Measurements from ENCODE around the gene CDH26. TPM values are rescaled to one million over a fixed set of nuclear protein-coding genes. Genes with fewer than 3 reads are reported as not detected.

The CDH26 gene
- total and polyA plus RNA-seq, 10 of the 15 experiments (the other 5 are each of a cell fraction or from before 2014, with no cell fraction given), result 0.03 to 0.19 (median 0.08) TPM; not detected in 4

DNA sequence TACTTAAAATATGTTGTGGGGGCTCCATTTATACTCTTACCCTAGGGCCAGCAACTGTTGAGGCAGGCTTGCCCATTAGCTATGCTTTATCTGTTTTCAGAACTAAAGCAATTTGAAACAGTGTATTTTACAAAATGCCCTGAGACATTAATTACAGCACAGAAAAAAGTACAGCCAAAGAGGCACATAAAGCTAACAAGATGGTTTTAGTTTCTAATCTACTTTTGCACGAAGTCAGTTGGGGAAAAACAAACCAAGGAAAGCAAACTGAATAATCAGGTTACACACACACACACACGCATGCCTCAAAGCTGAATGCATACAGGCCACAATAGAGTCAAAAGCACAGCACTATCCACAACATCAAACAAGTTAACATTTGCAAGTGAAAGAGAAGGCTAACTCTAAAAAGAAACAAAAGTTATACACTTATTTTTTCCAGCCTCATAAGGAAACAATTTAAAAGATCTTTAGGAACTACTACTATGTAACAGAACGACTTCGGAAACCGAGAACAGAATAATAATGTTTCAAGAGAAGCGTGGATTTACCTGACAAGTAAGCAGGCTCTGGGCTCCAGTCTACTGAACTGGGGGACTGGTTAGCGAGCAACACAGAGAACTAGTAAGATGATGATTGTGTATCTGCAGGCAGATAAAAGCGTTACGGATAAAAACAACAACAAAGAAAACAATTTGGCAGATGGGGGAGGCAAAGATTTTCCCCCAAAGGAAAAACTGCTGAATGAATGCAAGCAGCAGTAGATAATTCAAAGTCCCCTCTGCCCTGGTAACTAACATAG is 26.5 kb upstream of the CDH26 start:
- TF ChIP-seq ASH2L (IDR thresholded peaks at IDR 0.05; ENCODE audit: borderline replicate concordance, low read depth), result no peak
- TF ChIP-seq IRF4 (IDR thresholded peaks at IDR 0.05; ENCODE audit: low read depth, low read length), result no peak
- TF ChIP-seq HDAC6 (IDR thresholded peaks at IDR 0.05; ENCODE audit: unreplicated experiment), result no peak
- TF ChIP-seq POLR2AphosphoS5 (IDR thresholded peaks at IDR 0.05; ENCODE audit: low read length), result no peak
- Histone ChIP-seq H2AFZ (ENCODE audit: control insufficient read depth, low read depth, low read length) (no peak overlapping the region), H3K9me3 (replicated peaks; ENCODE audit: control insufficient read depth, insufficient read depth, low read length) (no peaks in the 10 kb centered on the region), H3K4me3 (no peak overlapping the region), H3K36me3 (ENCODE audit: control insufficient read depth in 2 of 2, insufficient read depth in 2 of 2, low read length in 1 of 2) (no peaks in the 10 kb centered on the region), H3K4me1 (ENCODE audit: control insufficient read depth, insufficient read depth, low read length) (no peaks in the 10 kb centered on the region; the same call in 1 of the 2 replicates), H4K20me1 (ENCODE audit: control insufficient read depth, insufficient read depth) (no peaks in the 10 kb centered on the region), H3K79me2 (ENCODE audit: control insufficient read depth, insufficient read depth, low read length) (no peaks in the 10 kb centered on the region), H3K27ac (ENCODE audit: control insufficient read depth, insufficient read depth) (no peak overlapping the region), H3K27me3 (replicated peaks in 1 of 2; ENCODE audit: control insufficient read depth in 2 of 2, insufficient read depth in 2 of 2, low read length in 1 of 2) (no peaks in the 10 kb centered on the region; a peak in 1 of 4 replicates), H3K9ac (ENCODE audit: control insufficient read depth, insufficient read depth, low read length) (no peak overlapping the region), H3K4me2 (ENCODE audit: control insufficient read depth, insufficient read depth) (no peak overlapping the region)
- ATAC-seq (no peak), DNase-seq (ENCODE audit: low read depth, low spot score) (no peak), FAIRE-seq (no peak)
- no TSS peak for BruUV-seq (replicated peaks)
- intact Hi-C loops (cut with micrococcal nuclease; ENCODE audit: unreplicated experiment), result no loop called here
- SMC1A ChIA-PET (ENCODE audit: uncharacterized antibody, unreplicated experiment), result no interaction called here
- WGBS (ENCODE audit: insufficient coverage, insufficient replicate concordance, low lambda C conversion rate, missing lambda C conversion rate), result 78% methylated on average over 9 of the region's 9 CpGs
- RAD21 ChIA-PET (ENCODE audit: unreplicated experiment), result no interaction called here
- CTCF ChIA-PET, result interaction anchor here (1.0 to 1.1 kb wide), 2 partner anchors 8 to 331 kb away, joined by 3 to 4 read pairs; partner anchors contain the start of genes FAM217B and PPP1R3D
- in situ Hi-C loops (cut with MboI), result no loop called here
- POLR2A ChIA-PET, result no interaction called here

DNA sequence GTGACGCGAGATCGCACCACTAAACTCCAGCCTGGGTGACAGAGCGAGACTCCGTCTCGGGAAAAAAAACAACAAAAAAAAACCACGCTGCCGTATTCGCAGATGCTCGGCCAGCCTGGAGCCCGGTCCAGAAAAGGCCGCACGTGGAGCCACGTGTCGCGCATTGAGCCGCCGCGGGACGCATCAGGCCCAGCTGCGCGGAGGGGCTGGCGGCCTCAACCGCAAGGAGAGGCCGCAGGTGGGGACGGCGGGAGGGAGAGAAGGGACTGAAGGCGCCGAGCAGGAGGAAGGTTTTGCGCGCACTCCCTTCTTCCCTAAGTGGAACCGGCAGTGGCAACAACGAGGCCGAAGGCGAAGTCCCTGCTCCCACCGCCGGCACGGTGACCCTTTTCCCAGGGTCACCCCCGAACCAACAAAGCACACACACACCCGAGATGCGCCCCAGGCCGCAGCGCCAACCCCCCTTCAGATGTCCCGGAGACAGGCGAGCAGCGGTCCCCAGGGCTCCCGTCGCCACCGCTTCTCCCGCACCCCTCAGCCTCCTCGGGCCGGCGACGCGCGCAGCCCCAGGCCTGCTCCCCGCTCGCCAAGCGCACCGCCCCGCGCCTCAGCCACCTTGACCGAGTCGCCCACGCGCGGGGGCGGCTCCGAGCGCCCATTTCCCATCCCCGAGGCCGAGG is 25.5 kb upstream of the CDH26 start:
- Histone ChIP-seq H3K36me3 (ENCODE audit: control insufficient read depth in 2 of 2, insufficient read depth in 2 of 2, low read length in 1 of 2) (no peaks in the 10 kb centered on the region), H3K4me3 (no peak overlapping the region), H3K27ac (ENCODE audit: control insufficient read depth, insufficient read depth) (no peak overlapping the region), H3K4me2 (ENCODE audit: control insufficient read depth, insufficient read depth) (no peak overlapping the region), H2AFZ (ENCODE audit: control insufficient read depth, low read depth, low read length) (no peak overlapping the region), H3K79me2 (ENCODE audit: control insufficient read depth, insufficient read depth, low read length) (no peaks in the 10 kb centered on the region), H3K27me3 (replicated peaks in 1 of 2; ENCODE audit: control insufficient read depth in 2 of 2, insufficient read depth in 2 of 2, low read length in 1 of 2) (no peaks in the 10 kb centered on the region; a peak in 1 of 4 replicates), H3K4me1 (ENCODE audit: control insufficient read depth, insufficient read depth, low read length) (no peaks in the 10 kb centered on the region; the same call in 1 of the 2 replicates), H4K20me1 (ENCODE audit: control insufficient read depth, insufficient read depth) (no peaks in the 10 kb centered on the region), H3K9ac (ENCODE audit: control insufficient read depth, insufficient read depth, low read length) (no peak overlapping the region), H3K9me3 (replicated peaks; ENCODE audit: control insufficient read depth, insufficient read depth, low read length) (no peaks in the 10 kb centered on the region)
- RAD21 ChIA-PET (ENCODE audit: unreplicated experiment), result no interaction called here
- SMC1A ChIA-PET (ENCODE audit: uncharacterized antibody, unreplicated experiment), result no interaction called here
- ATAC-seq, result no peak
- BruUV-seq (replicated peaks), result no TSS peak
- no peak for DNase-seq (ENCODE audit: low read depth, low spot score)
- CTCF ChIA-PET, result interaction anchor here (9.5 kb wide), 1 partner anchor 17 kb away, joined by 173 read pairs; no protein-coding TSS in a partner anchor
- intact Hi-C loops (cut with micrococcal nuclease; ENCODE audit: unreplicated experiment) (no loop called here), in situ Hi-C loops (cut with MboI) (no loop called here)
- 0 out of 2 replicates have a peak, but pooled peaks have one; percentile 46 for TF ChIP-seq TCF3 (IDR thresholded peaks at IDR 0.05; ENCODE audit: borderline replicate concordance, insufficient read depth, low read depth, low read length)
- TF ChIP-seq, protein P1, sequence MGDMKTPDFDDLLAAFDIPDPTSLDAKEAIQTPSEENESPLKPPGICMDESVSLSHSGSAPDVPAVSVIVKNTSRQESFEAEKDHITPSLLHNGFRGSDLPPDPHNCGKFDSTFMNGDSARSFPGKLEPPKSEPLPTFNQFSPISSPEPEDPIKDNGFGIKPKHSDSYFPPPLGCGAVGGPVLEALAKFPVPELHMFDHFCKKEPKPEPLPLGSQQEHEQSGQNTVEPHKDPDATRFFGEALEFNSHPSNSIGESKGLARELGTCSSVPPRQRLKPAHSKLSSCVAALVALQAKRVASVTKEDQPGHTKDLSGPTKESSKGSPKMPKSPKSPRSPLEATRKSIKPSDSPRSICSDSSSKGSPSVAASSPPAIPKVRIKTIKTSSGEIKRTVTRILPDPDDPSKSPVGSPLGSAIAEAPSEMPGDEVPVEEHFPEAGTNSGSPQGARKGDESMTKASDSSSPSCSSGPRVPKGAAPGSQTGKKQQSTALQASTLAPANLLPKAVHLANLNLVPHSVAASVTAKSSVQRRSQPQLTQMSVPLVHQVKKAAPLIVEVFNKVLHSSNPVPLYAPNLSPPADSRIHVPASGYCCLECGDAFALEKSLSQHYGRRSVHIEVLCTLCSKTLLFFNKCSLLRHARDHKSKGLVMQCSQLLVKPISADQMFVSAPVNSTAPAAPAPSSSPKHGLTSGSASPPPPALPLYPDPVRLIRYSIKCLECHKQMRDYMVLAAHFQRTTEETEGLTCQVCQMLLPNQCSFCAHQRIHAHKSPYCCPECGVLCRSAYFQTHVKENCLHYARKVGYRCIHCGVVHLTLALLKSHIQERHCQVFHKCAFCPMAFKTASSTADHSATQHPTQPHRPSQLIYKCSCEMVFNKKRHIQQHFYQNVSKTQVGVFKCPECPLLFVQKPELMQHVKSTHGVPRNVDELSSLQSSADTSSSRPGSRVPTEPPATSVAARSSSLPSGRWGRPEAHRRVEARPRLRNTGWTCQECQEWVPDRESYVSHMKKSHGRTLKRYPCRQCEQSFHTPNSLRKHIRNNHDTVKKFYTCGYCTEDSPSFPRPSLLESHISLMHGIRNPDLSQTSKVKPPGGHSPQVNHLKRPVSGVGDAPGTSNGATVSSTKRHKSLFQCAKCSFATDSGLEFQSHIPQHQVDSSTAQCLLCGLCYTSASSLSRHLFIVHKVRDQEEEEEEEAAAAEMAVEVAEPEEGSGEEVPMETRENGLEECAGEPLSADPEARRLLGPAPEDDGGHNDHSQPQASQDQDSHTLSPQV (IDR thresholded peaks at IDR 0.05), result no peak
- FAIRE-seq, result no peak
- 95% methylated on average over 56 of the region's 72 CpGs for WGBS (ENCODE audit: insufficient coverage, insufficient replicate concordance, low lambda C conversion rate, missing lambda C conversion rate)
- POLR2A ChIA-PET, result no interaction called here
